Measurements from ENCODE around the gene EPC1. TPM values are rescaled to one million over a fixed set of nuclear protein-coding genes. Genes with fewer than 3 reads are reported as not detected.

EPC1 gene
- total and polyA plus RNA-seq, 2 of the 8 experiments (the other 6 are each of a cell fraction or from before 2014, with no cell fraction given): 23.7 to 42.3 TPM

- Histone ChIP-seq H2BK120ac (replicated peaks; ENCODE audit: low read depth, low read length) (no peak overlapping the region), H3K79me1 (ENCODE audit: low read depth, low read length) (no peaks in the 10 kb centered on the region), H3K9ac (replicated peaks in 1 of 4; ENCODE audit: extremely low read depth in 1 of 4, low read depth in 3 of 4, low read length in 3 of 4) (no peak overlapping the region), H3K36me3 (ENCODE audit: control insufficient read depth in 2 of 4, insufficient read depth in 4 of 4, low read length in 3 of 4) (no peaks in the 10 kb centered on the region), H4K8ac (ENCODE audit: extremely low read depth, insufficient read depth, low read length) (no peak overlapping the region), H3K18ac (ENCODE audit: extremely low read depth, low read length) (no peak overlapping the region), H3K4ac (replicated peaks; ENCODE audit: insufficient read length, low read depth, low read length) (no peak overlapping the region), H2AFZ (ENCODE audit: low read length) (no peak overlapping the region), H4K20me1 (replicated peaks in 1 of 2; ENCODE audit: control insufficient read depth in 1 of 2, insufficient read depth in 2 of 2, low read length in 2 of 2) (no peaks in the 10 kb centered on the region), H4K5ac (ENCODE audit: insufficient read length, low read depth, low read length) (no peak overlapping the region), H3K56ac (replicated peaks; ENCODE audit: insufficient read length, low read depth, low read length) (no peak overlapping the region), H3K4me2 (ENCODE audit: insufficient read depth in 1 of 2, low read depth in 2 of 2, low read length in 2 of 2) (no peak overlapping the region), H3K14ac (ENCODE audit: insufficient read length) (no peak overlapping the region), H3K27ac (ENCODE audit: low read depth, low read length) (no peak overlapping the region), H3K4me3 (ENCODE audit: extremely low read depth in 1 of 4, insufficient read depth in 2 of 4, low read depth in 3 of 4, low read length in 4 of 4) (no peak overlapping the region), H2BK15ac (ENCODE audit: low read length) (no peak overlapping the region), H3K23me2 (ENCODE audit: low read depth, low read length) (peaks cover 2% of the 10 kb centered on the region), H2BK20ac (ENCODE audit: low read length) (no peak overlapping the region), H3K79me2 (ENCODE audit: control insufficient read depth in 1 of 2, insufficient read depth in 2 of 2, low read length in 2 of 2) (peaks cover 0 to 66% of the 10 kb centered on the region in 2 experiments; a peak in 2 of 4 replicates), H3K9me3 (ENCODE audit: insufficient read depth in 2 of 2, low read depth in 1 of 2, low read length in 1 of 2) (no peaks in the 10 kb centered on the region), H4K91ac (replicated peaks; ENCODE audit: insufficient read length, low read length) (no peak overlapping the region), H3K4me1 (replicated peaks in 1 of 4; ENCODE audit: control insufficient read depth in 3 of 4, insufficient read depth in 4 of 4, low read length in 3 of 4) (peaks cover 0 to 6% (median 5%) of the 10 kb centered on the region in 4 experiments; a peak in 3 of 7 replicates), H3K23ac (ENCODE audit: insufficient read length) (no peak overlapping the region), H3K27me3 (replicated peaks in 1 of 4; ENCODE audit: control insufficient read depth in 3 of 4, extremely low read depth in 1 of 4, insufficient read depth in 3 of 4, low read length in 3 of 4) (no peaks in the 10 kb centered on the region), H2BK5ac (ENCODE audit: low read depth, low read length) (no peak overlapping the region), H2AK5ac (ENCODE audit: low read depth, low read length) (no peak overlapping the region), H2BK12ac (ENCODE audit: low read depth, low read length) (no peak overlapping the region)
- TF ChIP-seq KDM5A (IDR thresholded peaks at IDR 0.05; ENCODE audit: low read length) (no peak), MAFK (IDR thresholded peaks at IDR 0.05; ENCODE audit: low read depth, low read length) (no peak), POU5F1 (IDR thresholded peaks at IDR 0.05; ENCODE audit: low read depth, low read length) (no peak), YY1 (IDR thresholded peaks at IDR 0.05; ENCODE audit: low read depth, low read length) (no peak), RXRA (IDR thresholded peaks at IDR 0.05; ENCODE audit: insufficient read depth, low read depth, low read length) (no peak), SP4 (IDR thresholded peaks at IDR 0.05; ENCODE audit: low read length) (no peak), CBX8 (IDR thresholded peaks at IDR 0.05; ENCODE audit: borderline replicate concordance, low read depth, low read length) (no peak), EGR1 (IDR thresholded peaks at IDR 0.05; ENCODE audit: borderline replicate concordance, low read depth, low read length) (no peak), CREB1 (IDR thresholded peaks at IDR 0.05) (no peak), SAP30 (IDR thresholded peaks at IDR 0.05; ENCODE audit: insufficient read depth, insufficient replicate concordance, low read length) (no peak), SRF (IDR thresholded peaks at IDR 0.05; ENCODE audit: low read depth, low read length) (no peak)
- TF ChIP-seq, protein P1, sequence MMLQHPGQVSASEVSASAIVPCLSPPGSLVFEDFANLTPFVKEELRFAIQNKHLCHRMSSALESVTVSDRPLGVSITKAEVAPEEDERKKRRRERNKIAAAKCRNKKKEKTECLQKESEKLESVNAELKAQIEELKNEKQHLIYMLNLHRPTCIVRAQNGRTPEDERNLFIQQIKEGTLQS (IDR thresholded peaks at IDR 0.05; ENCODE audit: insufficient read depth, low read depth, low read length): no peak
- DNase-seq (ENCODE audit: low read depth in 1 of 2, low spot score in 2 of 2) (no peak), FAIRE-seq (no peak)
- POLR2A ChIA-PET (ENCODE audit: partially characterized antibody): no interaction called here
- CTCF ChIA-PET (ENCODE audit: partially characterized antibody): interaction anchor here (0.6 kb wide), 1 partner anchor 625 kb away, joined by 3 read pairs; no protein-coding TSS in a partner anchor
Measured at GRCh38 chr10:32375631-32376030, 28.7 kb upstream of the EPC1 start.

All from H1 (cell line).